ENCODE measurements around the gene KLHL10. TPM values are rescaled to one million over a fixed set of nuclear protein-coding genes. Genes with fewer than 3 reads are reported as not detected.
A peak's percentile ranks its signal among the peaks of the same experiment; 100 is the strongest.

Gene KLHL10
- total RNA-seq, 3 donors from 2014 or later = 0.73 TPM; not detected in 2

DNA sequence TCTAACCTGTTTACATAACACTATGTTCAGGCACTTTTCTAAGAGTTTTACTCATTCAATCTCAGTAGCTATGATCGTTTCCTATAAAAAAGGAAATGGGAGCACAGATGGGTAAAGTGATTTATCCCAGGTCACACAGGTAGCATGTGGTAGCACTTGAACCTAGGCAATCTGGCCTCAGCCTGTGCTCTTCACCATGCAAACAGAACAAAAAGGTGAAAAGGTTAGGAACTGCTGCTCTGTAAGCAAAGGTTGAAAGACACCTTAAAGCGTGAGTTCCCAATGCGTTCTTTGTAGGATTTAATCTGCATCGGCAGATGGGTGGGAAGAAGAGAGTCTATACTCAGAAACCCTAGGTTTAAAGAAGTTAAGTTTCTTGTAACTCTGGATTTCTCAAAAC lies 42.5 kb downstream of the KLHL10 start:
- no peak overlapping the region for H3K4me3 ChIP-seq
- intact Hi-C loops (cut with DNase I, micrococcal nuclease) = loop anchor here in 1 of 2 donors (10.0 kb wide), 1 partner anchor 145 kb away; the partner anchor contains the start of gene HAP1
- TF ChIP-seq, protein P1, sequence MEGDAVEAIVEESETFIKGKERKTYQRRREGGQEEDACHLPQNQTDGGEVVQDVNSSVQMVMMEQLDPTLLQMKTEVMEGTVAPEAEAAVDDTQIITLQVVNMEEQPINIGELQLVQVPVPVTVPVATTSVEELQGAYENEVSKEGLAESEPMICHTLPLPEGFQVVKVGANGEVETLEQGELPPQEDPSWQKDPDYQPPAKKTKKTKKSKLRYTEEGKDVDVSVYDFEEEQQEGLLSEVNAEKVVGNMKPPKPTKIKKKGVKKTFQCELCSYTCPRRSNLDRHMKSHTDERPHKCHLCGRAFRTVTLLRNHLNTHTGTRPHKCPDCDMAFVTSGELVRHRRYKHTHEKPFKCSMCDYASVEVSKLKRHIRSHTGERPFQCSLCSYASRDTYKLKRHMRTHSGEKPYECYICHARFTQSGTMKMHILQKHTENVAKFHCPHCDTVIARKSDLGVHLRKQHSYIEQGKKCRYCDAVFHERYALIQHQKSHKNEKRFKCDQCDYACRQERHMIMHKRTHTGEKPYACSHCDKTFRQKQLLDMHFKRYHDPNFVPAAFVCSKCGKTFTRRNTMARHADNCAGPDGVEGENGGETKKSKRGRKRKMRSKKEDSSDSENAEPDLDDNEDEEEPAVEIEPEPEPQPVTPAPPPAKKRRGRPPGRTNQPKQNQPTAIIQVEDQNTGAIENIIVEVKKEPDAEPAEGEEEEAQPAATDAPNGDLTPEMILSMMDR (IDR thresholded peaks at IDR 0.05) = no peak
- no peak for DNase-seq
- H3K36me3 ChIP-seq (ENCODE audit: low read depth) = no peaks in the 10 kb centered on the region
- no peak for ATAC-seq
- H3K9me3 ChIP-seq = no peaks in the 10 kb centered on the region
- no peaks in the 10 kb centered on the region for H3K4me1 ChIP-seq (ENCODE audit: low read depth)

DNA sequence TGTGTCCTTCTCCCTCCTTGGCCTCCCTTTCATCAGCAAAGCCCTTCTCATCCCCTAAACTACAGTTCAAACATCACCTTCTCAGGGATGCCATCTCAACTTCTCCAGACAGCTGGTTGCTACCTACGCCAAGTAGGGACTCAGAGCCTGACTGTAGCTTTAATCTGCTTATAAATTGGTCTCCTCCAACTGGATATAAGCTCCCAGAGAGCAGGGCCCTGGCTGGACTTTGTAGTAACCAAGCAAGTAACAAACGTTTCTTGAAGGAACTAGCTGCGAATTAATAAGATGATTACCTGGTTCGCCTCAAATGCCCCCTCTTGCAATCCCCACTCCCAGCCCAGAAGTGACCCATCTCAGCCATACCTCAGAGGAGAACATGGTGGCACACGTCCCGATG lies 45.1 kb downstream of the KLHL10 start:
- no peaks in the 10 kb centered on the region for H3K4me1 ChIP-seq (ENCODE audit: low read depth)
- H3K36me3 ChIP-seq (ENCODE audit: low read depth) = peaks cover 5% of the 10 kb centered on the region
- H3K9me3 ChIP-seq = no peaks in the 10 kb centered on the region
- intact Hi-C loops (cut with DNase I, micrococcal nuclease) = loop anchor here in 1 of 2 donors (10.0 kb wide), 1 partner anchor 148 kb away; the partner anchor contains the start of gene HAP1
- ATAC-seq = no peak
- no peak for DNase-seq
- H3K4me3 ChIP-seq = no peak overlapping the region
- TF ChIP-seq, protein P1 (IDR thresholded peaks at IDR 0.05) = no peak

DNA sequence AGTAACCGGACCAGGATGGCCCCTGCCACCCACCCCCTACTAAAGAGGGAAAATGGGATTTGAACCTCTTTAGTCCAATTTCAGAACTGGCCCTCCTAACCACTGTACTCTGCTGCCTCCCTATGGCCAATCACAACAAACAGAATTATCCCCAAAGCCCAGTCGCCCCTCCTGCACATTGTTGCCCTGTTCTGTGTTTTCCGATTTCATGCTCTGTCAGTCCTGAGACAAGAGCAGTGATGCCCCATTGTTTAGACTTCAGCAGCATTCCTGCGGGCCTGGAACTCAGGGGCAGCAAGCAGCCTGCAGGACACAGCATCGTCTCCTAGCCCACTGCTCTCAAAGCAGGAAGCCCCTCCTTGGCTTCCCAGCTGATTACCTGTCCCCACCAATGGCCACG lies 48.1 kb downstream of the KLHL10 start:
- TF ChIP-seq, protein P1 (IDR thresholded peaks at IDR 0.05) = no peak
- intact Hi-C loops (cut with DNase I, micrococcal nuclease) = loop anchor here in 1 of 2 donors (10.0 kb wide), 1 partner anchor 151 kb away; the partner anchor contains the start of gene HAP1
- ATAC-seq (no peak), DNase-seq (no peak)
- H3K4me3 ChIP-seq = no peak overlapping the region
- no peaks in the 10 kb centered on the region for H3K4me1 ChIP-seq (ENCODE audit: low read depth)
- H3K36me3 ChIP-seq (ENCODE audit: low read depth) = peaks cover 5% of the 10 kb centered on the region
- H3K9me3 ChIP-seq = no peaks in the 10 kb centered on the region

DNA sequence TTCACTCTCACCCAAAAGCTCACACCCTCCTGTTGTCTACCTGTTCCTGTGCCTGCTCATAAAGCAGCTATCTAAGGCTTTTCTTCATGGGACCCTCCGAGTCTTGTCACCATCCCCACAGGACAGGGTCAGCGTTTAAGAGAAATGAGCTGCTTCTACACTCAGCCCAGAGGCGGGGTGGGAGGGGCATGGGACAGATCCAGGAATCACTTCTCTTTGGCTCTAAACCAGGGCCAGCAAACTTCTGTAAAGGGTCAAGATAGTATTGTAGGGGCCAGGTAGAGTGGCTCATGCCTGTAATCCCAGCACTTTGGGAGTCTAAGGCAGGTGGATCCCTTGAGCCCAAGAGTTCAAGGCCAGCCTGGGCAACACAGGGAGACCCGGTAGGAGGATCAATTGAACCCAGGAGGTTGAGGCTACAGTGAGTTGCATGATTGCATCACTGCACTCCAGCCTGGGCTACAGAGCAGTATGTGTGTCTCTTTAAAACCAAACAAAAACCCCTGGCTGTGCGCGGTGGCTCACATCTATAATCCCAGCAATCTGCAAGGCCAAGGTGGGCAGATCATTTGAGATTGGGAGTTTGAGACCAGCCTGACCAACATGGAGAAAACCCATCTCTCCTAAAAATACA lies 50.8 kb downstream of the KLHL10 start:
- TF ChIP-seq, protein P1 (IDR thresholded peaks at IDR 0.05) = no peak
- H3K4me3 ChIP-seq = no peak overlapping the region
- no peaks in the 10 kb centered on the region for H3K4me1 ChIP-seq (ENCODE audit: low read depth)
- peak in 1 of 3 donors; percentile 23 for DNase-seq
- intact Hi-C loops (cut with DNase I, micrococcal nuclease) = loop anchor here in 1 of 2 donors (10.0 kb wide), 1 partner anchor 154 kb away; the partner anchor contains the start of gene HAP1
- peaks cover 14% of the 10 kb centered on the region for H3K36me3 ChIP-seq (ENCODE audit: low read depth)
- no peak for ATAC-seq
- no peaks in the 10 kb centered on the region for H3K9me3 ChIP-seq

DNA sequence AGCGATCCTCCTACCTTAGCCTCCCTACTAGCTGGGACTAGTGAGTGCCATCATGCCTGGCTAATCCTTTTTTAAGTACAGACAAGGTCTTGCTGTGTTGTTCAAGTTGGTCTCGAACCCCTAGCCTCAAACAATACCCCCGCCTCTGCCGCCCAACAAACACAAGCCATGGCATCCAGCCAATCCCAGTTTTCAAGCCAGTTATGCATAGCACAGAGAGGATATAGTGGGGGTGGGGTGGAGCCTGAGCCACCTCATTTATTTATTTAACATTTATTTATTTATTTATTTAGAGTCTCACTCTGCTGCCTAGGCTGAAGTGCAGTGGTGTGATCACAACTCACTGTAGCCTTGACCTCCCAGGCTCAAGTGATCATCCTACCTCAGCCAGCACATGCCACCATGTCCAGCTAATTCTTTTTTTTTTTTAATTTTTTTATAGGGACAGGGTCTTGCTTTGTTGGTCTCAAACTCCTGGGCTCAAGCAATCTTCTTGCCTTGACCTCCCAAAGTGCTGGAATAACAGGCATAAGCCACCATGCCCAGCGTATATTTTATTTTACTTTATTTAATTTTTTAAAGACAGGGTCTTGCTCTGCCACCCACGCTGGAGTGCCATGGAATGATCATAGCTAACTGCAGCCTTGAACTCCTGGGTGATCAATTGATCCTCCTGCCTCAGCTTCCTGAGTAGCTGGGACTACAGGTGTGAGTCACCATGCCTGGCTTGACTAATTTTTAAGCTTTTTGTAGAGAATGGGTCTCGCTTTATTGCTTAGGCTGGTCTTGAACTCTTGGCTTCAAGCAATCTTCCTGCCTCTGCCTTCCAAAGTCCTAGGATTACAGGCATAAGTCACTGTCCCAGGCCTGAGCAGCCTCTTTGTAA lies 53.8 kb downstream of the KLHL10 start:
- H3K4me3 ChIP-seq = no peak overlapping the region
- ATAC-seq (no peak), DNase-seq (no peak)
- TF ChIP-seq, protein P1 (IDR thresholded peaks at IDR 0.05) = no peak
- peaks cover 11% of the 10 kb centered on the region for H3K36me3 ChIP-seq (ENCODE audit: low read depth)
- no peaks in the 10 kb centered on the region for H3K4me1 ChIP-seq (ENCODE audit: low read depth)
- H3K9me3 ChIP-seq = no peaks in the 10 kb centered on the region
- intact Hi-C loops (cut with DNase I, micrococcal nuclease) = no loop called here

Measured in mucosa of descending colon (tissue), 3 donors.